Pancreas (tissue), 10 donors: ENCODE measurements around the gene TMEM272. TPM values are rescaled to one million over a fixed set of nuclear protein-coding genes. Genes with fewer than 3 reads are reported as not detected.

Experiments used
- ATAC-seq, 4 donors: fragments of 200-7000 bp; cut with Tn5 transposase; one replicate each; pipeline versions ENCODE4 v1.8.0 to v1.9.1; 2020; ENCODE audit warnings: mild to moderate bottlenecking in 4 of 4, moderate library complexity in 4 of 4
- DNase-seq, 6 donors: peaks; one replicate each; pipeline ENCODE4 v3.0.0-alpha.2; 2020
- FAIRE-seq: peaks from 2 replicates; lab custom pipeline; 2012; peaks lifted over from hg19 to GRCh38; lab: Jason Lieb, UNC
- H3K27ac ChIP-seq, 4 donors: fragments of 200-600 bp; sonication (generic); 1 replicate in 3 of 4; 2 replicates in 1 of 4; pipeline versions ENCODE4 v1.5.0 to v1.8.0; 2020
- H3K27me3 ChIP-seq, 4 donors: fragments of 200-600 bp; one replicate each; pipeline ENCODE4 v1.8.0; 2021
- H3K36me3 ChIP-seq, 3 donors: fragments of 200-600 bp; sonication (generic) in 1 of 3; one replicate each; pipeline versions ENCODE4 v1.5.0 to v1.8.0; 2020 to 2021
- H3K4me1 ChIP-seq, 3 donors: fragments of 200-600 bp; one replicate each; pipeline ENCODE4 v1.8.0; 2021
- H3K4me3 ChIP-seq, 4 donors: fragments of 200-600 bp; sonication (generic) in 2 of 4; one replicate each; pipeline versions ENCODE4 v1.5.0 to v1.8.0; 2020 to 2021
- H3K9me3 ChIP-seq, 4 donors: fragments of 200-600 bp; one replicate each; pipeline ENCODE4 v1.8.0; 2021
- WGBS, 2 donors: extraction: QIAGEN DNeasy Blood & Tissue Kit; methylation state at CpG; one replicate each; pipeline ENCODE4 v1.1.7; 2013; 5-methylcytosine and 5-hydroxymethylcytosine counted together
- intact Hi-C, 3 donors: fragments of 100-400 bp; cut with DNase I; formaldehyde crosslinking; loops; one replicate each; pipeline versions ENCODE4 v1.11.1 to v1.14.2; 2022
- polyA plus RNA-seq, 2 donors: library from polyadenylated mRNA; stranded (reverse); fragments of 200-250 nt; gene quantifications; one replicate each; pipeline ENCODE4 v1.2.3, GENCODE V29; 2013
- total RNA-seq, 6 donors: library from RNA; stranded (reverse); fragmentation: NEBNext Ultra II Directional in 4 of 6; extraction: Animal tissue kit (Norgen Biotek cat#: 25700) in 4 of 6; gene quantifications; one replicate each; pipeline versions ENCODE4 v1.2.1 to v1.2.4, GENCODE V29; 2021 to 2023
- TF ChIP-seq, protein P1 (sequence below), 4 donors: fragments of 200-600 bp; sonication (generic) in 3 of 4; IDR thresholded peaks; one replicate each; pipeline versions ENCODE4 v1.5.0 to v1.8.0; 2021; ENCODE audit warnings: antibody characterized with exemption in 4 of 4
- donor health status: healthy with polysubstance abuse.
- donor health status: DM: no; HTN: no; CAD: no; lungs with moderate emphysema.
- donor health status: DM: no; HTN: no; CAD: no.
- donor health status: control.
- donor health status: control.
- donor health status: Bipolar disorder and iron deficiency.
- donor health status: DM: yes; HTN: yes; CAD: no.
- donor health status: DM: no; HTN: no; CAD: no.
- donor health status: DM: no; HTN: no; CAD: no.
- donor health status: DM: yes; HTN: yes; CAD: no.

The TMEM272 gene
- total and polyA plus RNA-seq, 8 donors: 0.04 to 0.16 (median 0.09) TPM; not detected in 3

- Histone ChIP-seq H3K9me3 (no peaks in the 10 kb centered on the region), H3K4me1 (peaks cover 72 to 84% (median 83%) of the 10 kb centered on the region in 3 donors), H3K4me3 (no peak overlapping the region), H3K36me3 (no peaks in the 10 kb centered on the region), H3K27ac (peak overlapping the region; percentile 75 to 90 (median 76)), H3K27me3 (no peaks in the 10 kb centered on the region)
- peak; percentile 76 to 84 (median 78) for ATAC-seq
- 31 to 40% methylated on average over 15 of the region's 15 CpGs for WGBS, 2 donors
- peak; percentile 85 to 98 (median 94) for DNase-seq
- intact Hi-C loops: loop anchor here in 1 of 3 donors (10.0 kb wide), 1 partner anchor 197 kb away; the partner anchor contains the start of gene WDFY2
- FAIRE-seq: no peak
- TF ChIP-seq, protein P1, sequence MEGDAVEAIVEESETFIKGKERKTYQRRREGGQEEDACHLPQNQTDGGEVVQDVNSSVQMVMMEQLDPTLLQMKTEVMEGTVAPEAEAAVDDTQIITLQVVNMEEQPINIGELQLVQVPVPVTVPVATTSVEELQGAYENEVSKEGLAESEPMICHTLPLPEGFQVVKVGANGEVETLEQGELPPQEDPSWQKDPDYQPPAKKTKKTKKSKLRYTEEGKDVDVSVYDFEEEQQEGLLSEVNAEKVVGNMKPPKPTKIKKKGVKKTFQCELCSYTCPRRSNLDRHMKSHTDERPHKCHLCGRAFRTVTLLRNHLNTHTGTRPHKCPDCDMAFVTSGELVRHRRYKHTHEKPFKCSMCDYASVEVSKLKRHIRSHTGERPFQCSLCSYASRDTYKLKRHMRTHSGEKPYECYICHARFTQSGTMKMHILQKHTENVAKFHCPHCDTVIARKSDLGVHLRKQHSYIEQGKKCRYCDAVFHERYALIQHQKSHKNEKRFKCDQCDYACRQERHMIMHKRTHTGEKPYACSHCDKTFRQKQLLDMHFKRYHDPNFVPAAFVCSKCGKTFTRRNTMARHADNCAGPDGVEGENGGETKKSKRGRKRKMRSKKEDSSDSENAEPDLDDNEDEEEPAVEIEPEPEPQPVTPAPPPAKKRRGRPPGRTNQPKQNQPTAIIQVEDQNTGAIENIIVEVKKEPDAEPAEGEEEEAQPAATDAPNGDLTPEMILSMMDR (IDR thresholded peaks at IDR 0.05): no peak
Measured at GRCh38 chr13:51782026-51782710, 62.8 kb downstream of the TMEM272 start.

GRCh38 chr13:51781246-51782022 lies 63.5 kb downstream of the TMEM272 start:
- ATAC-seq: peak; percentile 57 to 72 (median 58)
- TF ChIP-seq, protein P1 (IDR thresholded peaks at IDR 0.05): no peak
- no peaks in the 10 kb centered on the region for H3K9me3 ChIP-seq
- FAIRE-seq: no peak
- H3K27me3 ChIP-seq: no peaks in the 10 kb centered on the region
- WGBS, 2 donors: 47 to 54% methylated on average over 15 of the region's 15 CpGs
- H3K36me3 ChIP-seq: no peaks in the 10 kb centered on the region
- peak in 5 of 6 donors; percentile 51 to 78 (median 72) for DNase-seq
- H3K4me1 ChIP-seq: peaks cover 76 to 83% (median 82%) of the 10 kb centered on the region in 3 donors
- peak overlapping the region; percentile 61 to 88 (median 75) for H3K27ac ChIP-seq
- H3K4me3 ChIP-seq: no peak overlapping the region
- intact Hi-C loops: loop anchor here in 1 of 3 donors (10.0 kb wide), 1 partner anchor 197 kb away; the partner anchor contains the start of gene WDFY2

DNA sequence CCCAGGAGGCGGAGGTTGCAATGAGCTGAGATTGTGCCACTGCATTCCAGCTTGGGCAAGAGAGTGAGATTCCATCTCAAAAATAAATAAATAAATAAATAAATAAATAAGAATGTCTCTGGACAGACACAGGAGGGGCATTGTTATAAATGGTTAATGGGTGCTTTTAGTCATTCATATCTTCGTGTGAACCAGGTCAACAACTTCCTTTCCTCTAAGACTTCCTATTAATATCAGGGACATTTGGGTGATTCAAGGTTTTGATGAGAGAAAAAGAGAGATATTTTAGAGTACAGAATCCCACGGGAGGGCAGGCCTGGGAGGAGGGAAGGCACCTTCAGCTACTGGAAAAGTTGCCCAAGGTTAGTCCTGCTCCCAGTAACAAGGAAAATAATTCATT lies 64.9 kb downstream of the TMEM272 start:
- Histone ChIP-seq H3K27ac (peak overlapping the region in 3 of 4 donors; percentile 31 to 88 (median 84)), H3K36me3 (no peaks in the 10 kb centered on the region), H3K4me3 (no peak overlapping the region), H3K4me1 (peaks cover 65 to 71% (median 71%) of the 10 kb centered on the region in 3 donors), H3K9me3 (no peaks in the 10 kb centered on the region), H3K27me3 (no peaks in the 10 kb centered on the region)
- DNase-seq: peak in 1 of 6 donors; percentile 29
- WGBS, 2 donors: 44 to 48% methylated on average over 3 of the region's 3 CpGs
- intact Hi-C loops: loop anchor here in 1 of 3 donors (10.0 kb wide), 1 partner anchor 195 kb away; the partner anchor contains the start of gene WDFY2
- no peak for ATAC-seq
- no peak for FAIRE-seq
- TF ChIP-seq, protein P1 (IDR thresholded peaks at IDR 0.05): no peak

- WGBS, 2 donors: 10 to 11% methylated on average over 10 to 11 of the region's 11 CpGs
Measured at GRCh38 chr13:51778392-51778791, 66.6 kb downstream of the TMEM272 start.

More at GRCh38 chr13:51778392-51778791, 66.6 kb downstream of the TMEM272 start:
- ATAC-seq (peak in 3 of 4 donors; percentile 7 to 30 (median 27)), FAIRE-seq (no peak), DNase-seq (peak in 5 of 6 donors; percentile 42 to 78 (median 52))
- Histone ChIP-seq H3K27ac (peak overlapping the region; percentile 56 to 88 (median 72)), H3K4me1 (peaks cover 51 to 58% (median 58%) of the 10 kb centered on the region in 3 donors), H3K36me3 (no peaks in the 10 kb centered on the region), H3K9me3 (no peaks in the 10 kb centered on the region), H3K27me3 (no peaks in the 10 kb centered on the region), H3K4me3 (peak overlapping the region in 1 of 4 donors; percentile 2)
- TF ChIP-seq, protein P1 (IDR thresholded peaks at IDR 0.05): no peak
- intact Hi-C loops: no loop called here
